NCI-H526 treated with DMSO at 0.1 percent for 48 hours (cell line): ENCODE measurements around the gene NFE2L2.
"Not testable (repeated sequence)": the region's sequence is repeated elsewhere in the genome, so short reads cannot be mapped to it uniquely, and the experiment has no call there.

Experiments used
- DNase-seq: peaks from one replicate; lab custom pipeline; 2025; lab: John Stamatoyannopoulos, UW

Gene NFE2L2

GRCh38 chr2:177234267-177234666 lies 30.3 kb downstream of the NFE2L2 start:
- DNase-seq: no peak

- DNase-seq: no peak
Measured at GRCh38 chr2:177232098-177232704, 32.3 kb downstream of the NFE2L2 start.

- DNase-seq: no peak
Measured at GRCh38 chr2:177231270-177231669, 33.3 kb downstream of the NFE2L2 start.

GRCh38 chr2:177229442-177230242 lies 34.9 kb downstream of the NFE2L2 start:
- DNase-seq: no peak

GRCh38 chr2:177225965-177226360 lies 38.6 kb downstream of the NFE2L2 start:
- DNase-seq: no peak

DNA sequence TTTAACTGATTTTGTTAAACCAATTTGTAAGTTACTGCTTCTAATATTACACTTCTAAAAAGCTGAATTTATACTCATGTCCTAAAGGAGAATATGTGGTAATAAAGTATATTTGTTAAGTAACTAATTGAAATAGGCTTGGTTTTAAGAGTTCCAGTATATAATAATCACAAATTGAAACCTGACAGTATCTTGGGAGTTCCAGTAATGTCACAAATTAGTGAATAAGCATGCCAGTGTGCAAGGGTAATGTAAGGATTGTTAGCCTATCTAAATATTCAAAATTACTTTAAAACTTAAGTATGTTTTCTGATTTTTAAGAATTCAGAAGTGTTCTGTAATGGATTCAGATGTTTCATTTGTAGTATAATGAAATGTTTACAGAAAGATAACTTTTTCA lies 41.1 kb downstream of the NFE2L2 start:
- not testable (repeated sequence) for DNase-seq

GRCh38 chr2:177221970-177222369 lies 42.6 kb downstream of the NFE2L2 start:
- DNase-seq: no peak

- DNase-seq: no peak
Measured at GRCh38 chr2:177221534-177221933, 43.0 kb downstream of the NFE2L2 start.

GRCh38 chr2:177219787-177220186 lies 44.7 kb downstream of the NFE2L2 start:
- not testable (repeated sequence) for DNase-seq

GRCh38 chr2:177217247-177217843 lies 47.2 kb downstream of the NFE2L2 start:
- no peak for DNase-seq

- DNase-seq: peak; percentile 75
Measured at GRCh38 chr2:177212891-177213856, 51.4 kb downstream of the NFE2L2 start.

DNA sequence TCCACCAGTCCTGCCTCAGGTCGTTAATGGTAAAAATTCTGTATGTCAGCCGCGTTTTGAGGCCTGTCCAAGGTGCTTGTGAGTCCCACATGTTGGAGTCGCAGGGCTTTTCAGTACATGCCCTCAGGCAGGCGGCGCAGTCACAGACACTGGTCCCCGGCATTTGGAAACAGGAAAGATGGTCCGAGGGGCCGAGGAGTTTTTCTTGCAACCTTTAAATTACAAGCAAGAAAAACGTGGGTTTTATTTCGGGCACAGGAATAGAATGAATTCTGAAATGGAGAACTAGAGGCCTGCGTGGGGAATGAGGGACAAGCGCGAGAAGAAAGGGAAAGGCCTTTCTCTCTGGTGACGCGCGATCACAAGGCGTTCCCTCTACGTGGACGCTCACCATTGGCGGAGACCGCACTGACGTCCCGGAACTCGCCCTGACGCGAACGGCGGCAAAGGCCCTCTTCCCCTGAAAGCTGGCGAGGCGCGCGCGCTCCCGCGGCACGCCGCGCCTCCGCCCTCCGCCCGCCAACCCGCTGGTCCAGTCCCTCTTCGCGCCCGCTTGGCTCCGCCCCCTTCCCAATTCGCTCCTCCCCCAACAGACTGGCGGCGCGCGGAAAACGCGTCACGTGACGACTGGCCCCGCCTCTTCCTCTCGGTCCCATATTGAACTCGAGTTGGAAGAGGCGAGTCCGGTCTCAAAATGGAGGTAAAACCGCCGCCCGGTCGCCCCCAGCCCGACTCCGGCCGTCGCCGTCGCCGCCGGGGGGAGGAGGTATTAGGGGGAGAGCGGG lies 52.2 kb downstream of the NFE2L2 start, which contains the start of gene HNRNPA3:
TSS of gene HNRNPA3 (plus strand) at position 689 of the 785 bp plus-strand sequence. CDS start at position 695, 6 bp downstream.
- DNase-seq: peak; percentile 95

- DNase-seq: no peak
Measured at GRCh38 chr2:177211576-177212105, 52.9 kb downstream of the NFE2L2 start.

- no peak for DNase-seq
Measured at GRCh38 chr2:177211169-177211568, 53.4 kb downstream of the NFE2L2 start.

DNA sequence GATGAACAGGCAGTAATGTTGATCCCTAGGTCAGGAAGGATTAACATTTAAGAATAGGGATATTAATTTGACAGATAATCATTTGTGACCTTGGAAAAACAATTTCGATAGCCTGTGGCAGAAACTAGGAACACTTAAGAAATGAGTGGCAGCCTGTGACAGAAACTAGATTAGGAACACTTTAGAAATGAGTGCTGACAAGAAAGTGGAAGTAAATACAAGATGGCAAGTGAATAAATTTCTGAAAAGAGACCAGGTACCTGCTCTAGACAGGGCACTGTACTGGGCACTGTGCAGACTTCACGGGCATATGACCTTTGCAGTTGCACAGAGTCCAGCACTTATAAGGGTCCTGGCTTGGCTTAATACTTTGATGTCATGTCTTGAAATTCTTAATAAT lies 57.4 kb downstream of the NFE2L2 start:
- DNase-seq: no peak

GRCh38 chr2:177204417-177204816 lies 60.1 kb downstream of the NFE2L2 start:
- no peak for DNase-seq

DNA sequence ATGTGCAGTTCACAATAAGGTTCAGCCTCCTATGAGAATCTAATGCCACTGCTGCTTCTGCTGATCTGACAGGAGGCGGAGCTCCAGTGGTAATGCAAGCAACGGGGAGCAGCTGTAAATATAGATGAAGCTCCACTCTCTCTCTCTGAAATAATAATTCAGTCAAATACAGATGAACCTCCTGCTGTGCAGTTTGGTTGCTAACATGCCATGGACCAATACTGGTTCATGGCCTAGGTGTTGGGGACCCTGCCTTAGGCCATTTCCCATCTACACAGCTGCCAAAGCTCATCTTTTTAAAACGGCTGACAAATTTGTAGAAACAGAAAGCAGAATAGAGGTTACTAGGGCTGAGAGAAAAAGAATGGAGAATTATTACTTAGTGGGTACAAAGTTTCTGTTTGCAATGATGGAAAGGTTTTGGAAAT lies 62.6 kb downstream of the NFE2L2 start:
- no peak for DNase-seq

- not testable (repeated sequence) for DNase-seq
Measured at GRCh38 chr2:177200419-177200818, 64.1 kb downstream of the NFE2L2 start.

DNA sequence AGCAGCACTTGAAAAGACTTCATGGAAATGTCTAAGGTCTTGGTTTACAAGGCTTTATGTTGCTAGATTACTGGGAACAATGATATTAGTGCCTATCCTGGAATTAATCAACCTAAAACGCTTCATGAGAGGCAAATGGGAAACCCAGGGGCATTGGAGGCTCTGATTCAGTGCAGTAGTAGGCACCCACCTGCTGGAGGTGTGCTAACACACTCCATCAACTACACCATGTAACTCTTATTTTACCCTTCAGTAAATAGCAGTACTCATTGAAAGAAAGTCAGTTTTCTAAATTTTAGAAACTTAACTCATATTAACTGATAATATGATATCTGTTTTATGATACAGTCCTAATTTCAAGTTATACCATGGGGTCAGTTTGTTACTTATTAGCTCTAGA lies 69.3 kb downstream of the NFE2L2 start:
- DNase-seq: no peak

- DNase-seq: no peak
Measured at GRCh38 chr2:177193240-177193639, 71.3 kb downstream of the NFE2L2 start.

GRCh38 chr2:177192788-177193187 lies 71.7 kb downstream of the NFE2L2 start:
- no peak for DNase-seq
